MM.1S (cell line): ENCODE data around the gene PCBP2.

Experiments
- EZH2 ChIP-seq: fragments of 300-600 bp; sonication (generic); optimal IDR thresholded peaks from 2 replicates; pipeline ENCODE3; 2017; ENCODE audit warnings: low read depth, mild to moderate bottlenecking, antibody characterized with exemption, low read length, mixed read lengths
- EZH2phosphoT487 ChIP-seq: fragments of 300-600 bp; sonication (generic); IDR thresholded peaks from 2 replicates; pipeline ENCODE4 v1.6.1; 2018; ENCODE audit warnings: antibody characterized with exemption, low read length
- TF ChIP-seq, protein P1 (sequence below): fragments of 300-600 bp; sonication (generic); IDR thresholded peaks from 2 replicates; pipeline ENCODE4 v1.5.1; 2016; ENCODE audit warnings: antibody characterized with exemption, low read length, mixed read lengths

DNA sequence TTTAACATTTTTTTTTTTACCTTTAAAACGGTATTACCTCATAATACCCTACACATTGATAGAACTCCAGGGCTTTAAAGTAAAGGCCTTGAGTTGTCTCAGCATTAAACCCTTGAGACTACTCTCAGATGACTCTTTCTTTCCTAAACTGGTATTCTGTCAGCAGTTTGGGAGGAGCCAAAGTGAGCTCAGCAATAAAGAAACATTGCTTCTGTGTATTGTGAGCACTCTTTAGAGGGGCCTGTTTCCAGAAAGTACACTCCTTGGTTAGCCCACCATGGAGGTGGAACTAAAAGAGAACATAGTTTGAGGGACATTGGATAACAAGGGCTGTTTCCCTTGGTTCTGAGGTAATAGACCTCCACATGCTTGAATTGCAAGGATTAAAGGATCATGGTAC lies 27.0 kb downstream of the PCBP2 start:
- TF ChIP-seq EZH2phosphoT487: no peak
- TF ChIP-seq, protein P1, sequence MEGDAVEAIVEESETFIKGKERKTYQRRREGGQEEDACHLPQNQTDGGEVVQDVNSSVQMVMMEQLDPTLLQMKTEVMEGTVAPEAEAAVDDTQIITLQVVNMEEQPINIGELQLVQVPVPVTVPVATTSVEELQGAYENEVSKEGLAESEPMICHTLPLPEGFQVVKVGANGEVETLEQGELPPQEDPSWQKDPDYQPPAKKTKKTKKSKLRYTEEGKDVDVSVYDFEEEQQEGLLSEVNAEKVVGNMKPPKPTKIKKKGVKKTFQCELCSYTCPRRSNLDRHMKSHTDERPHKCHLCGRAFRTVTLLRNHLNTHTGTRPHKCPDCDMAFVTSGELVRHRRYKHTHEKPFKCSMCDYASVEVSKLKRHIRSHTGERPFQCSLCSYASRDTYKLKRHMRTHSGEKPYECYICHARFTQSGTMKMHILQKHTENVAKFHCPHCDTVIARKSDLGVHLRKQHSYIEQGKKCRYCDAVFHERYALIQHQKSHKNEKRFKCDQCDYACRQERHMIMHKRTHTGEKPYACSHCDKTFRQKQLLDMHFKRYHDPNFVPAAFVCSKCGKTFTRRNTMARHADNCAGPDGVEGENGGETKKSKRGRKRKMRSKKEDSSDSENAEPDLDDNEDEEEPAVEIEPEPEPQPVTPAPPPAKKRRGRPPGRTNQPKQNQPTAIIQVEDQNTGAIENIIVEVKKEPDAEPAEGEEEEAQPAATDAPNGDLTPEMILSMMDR: no peak
- no peak for TF ChIP-seq EZH2
